Adrenal gland (tissue), 12 donors: Measurements from ENCODE around the gene VPS39. TPM values are rescaled to one million over a fixed set of nuclear protein-coding genes. Genes with fewer than 3 reads are reported as not detected.
A peak's percentile ranks its signal among the peaks of the same experiment; 100 is the strongest.

Experiments used
- DNase-seq, 7 donors: peaks; one replicate each; pipeline ENCODE4 v3.0.0-alpha.2; 2019 to 2020
- H3K27ac ChIP-seq, 5 donors: fragments of 200-600 bp; sonication (generic) in 4 of 5; 1 replicate in 3 of 5; 2 replicates in 2 of 5; pipeline versions ENCODE4 v1.5.1 to v1.8.0; 2016 to 2020; ENCODE audit warnings: mild to moderate bottlenecking in 1 of 5
- H3K27me3 ChIP-seq: fragments of 200-600 bp; 2 replicates; pipeline ENCODE4 v1.8.0; 2021
- H3K36me3 ChIP-seq, 2 donors: fragments of 200-600 bp; replicated peaks in 1 of 2; 1 replicate in 1 of 2; 2 replicates in 1 of 2; pipeline versions ENCODE4 v1.5.1 to v1.8.0; 2018 to 2022
- H3K4me1 ChIP-seq, 2 donors: fragments of 200-600 bp; replicated peaks in 1 of 2; 1 replicate in 1 of 2; 2 replicates in 1 of 2; pipeline versions ENCODE4 v1.5.1 to v1.8.0; 2018 to 2021
- H3K4me3 ChIP-seq, 4 donors: fragments of 200-600 bp; sonication (generic) in 3 of 4; one replicate each; pipeline ENCODE4 v1.5.1; 2016 to 2018
- H3K9me3 ChIP-seq, 3 donors: fragments of 200-600 bp; sonication (generic) in 1 of 3; replicated peaks in 1 of 3; 1 replicate in 2 of 3; 2 replicates in 1 of 3; pipeline versions ENCODE4 v1.5.1 to v1.8.0; 2016 to 2021
- POLR2A ChIP-seq, 2 donors: fragments of 450-650 bp; IDR thresholded peaks; one replicate each; pipeline ENCODE4 v1.6.1; 2017; ENCODE audit warnings: antibody characterized with exemption in 2 of 2, mild to moderate bottlenecking in 2 of 2, moderate library complexity in 1 of 2
- WGBS, 4 donors: extraction: QIAGEN DNeasy Blood & Tissue Kit in 2 of 4; methylation state at CpG; one replicate each; pipeline versions ENCODE4 v1.1.5 to v1.1.7; 2013 to 2017; 5-methylcytosine and 5-hydroxymethylcytosine counted together
- intact Hi-C, 2 donors: fragments of 100-400 bp; cut with DNase I; formaldehyde crosslinking; loops; one replicate each; pipeline versions ENCODE4 v1.14.1 to v1.15.0; 2022 to 2023
- polyA plus RNA-seq, 3 donors: library from polyadenylated mRNA; stranded (reverse); fragments of 200-250 nt in 2 of 3; fragments of 350-450 nt in 1 of 3; fragmentation: Illumina TruSeq in 1 of 3; extraction: RNeasy Lipid Tissue Mini Kit (QIAGEN cat#74804) in 1 of 3; gene quantifications; one replicate each; pipeline ENCODE4 v1.2.3, GENCODE V29; 2013 to 2014
- total RNA-seq, 9 donors: library from RNA; depleted of rRNA in 4 of 9; stranded (reverse); fragments of >200 nt in 4 of 9; fragments of 120-200 nt in 1 of 9; fragmentation: NEBNext Ultra II Directional in 1 of 9; extraction: Animal tissue kit (Norgen Biotek cat#: 25700) in 1 of 9; gene quantifications; one replicate each; pipeline versions ENCODE4 v1.1.0 to v1.2.4, GENCODE V29; 2013 to 2023
- TF ChIP-seq, protein P1 (sequence below), 6 experiments: fragments of 450-650 bp in 4 of 6; fragments of 200-600 bp in 2 of 6; sonication (generic) in 1 of 6; IDR thresholded peaks; 1 replicate in 5 of 6; 2 replicates in 1 of 6; pipeline versions ENCODE4 v1.5.1 to v1.8.0; 2016 to 2021; ENCODE audit warnings: antibody characterized with exemption in 6 of 6, mild to moderate bottlenecking in 2 of 6, moderate library complexity in 1 of 6
- donor health status: healthy with polysubstance abuse.
- donor health status: Bipolar disorder and iron deficiency.
- donor health status: DM: yes; HTN: yes; CAD: no.
- donor health status: DM: no; HTN: no; CAD: no.
- donor health status: DM: no; HTN: no; CAD: no.
- donor health status: DM: yes; HTN: yes; CAD: no.

Gene VPS39
- total and polyA plus RNA-seq, 12 donors: 42.4 to 159 (median 70.4) TPM

GRCh38 chr15:42133886-42134502 lies 74.1 kb downstream of the VPS39 start:
- Histone ChIP-seq H3K4me1 (no peaks in the 10 kb centered on the region), H3K27me3 (peaks cover 11% of the 10 kb centered on the region), H3K4me3 (no peak overlapping the region), H3K36me3 (no peaks in the 10 kb centered on the region), H3K9me3 (no peaks in the 10 kb centered on the region), H3K27ac (no peak overlapping the region)
- intact Hi-C loops: no loop called here
- WGBS, 4 donors: 62 to 75% (median 65%) methylated on average over 11 of the region's 11 CpGs
- DNase-seq: peak in 5 of 7 donors; percentile 51 to 60 (median 54)
- no peak for TF ChIP-seq POLR2A (IDR thresholded peaks at IDR 0.05)
- TF ChIP-seq, protein P1, sequence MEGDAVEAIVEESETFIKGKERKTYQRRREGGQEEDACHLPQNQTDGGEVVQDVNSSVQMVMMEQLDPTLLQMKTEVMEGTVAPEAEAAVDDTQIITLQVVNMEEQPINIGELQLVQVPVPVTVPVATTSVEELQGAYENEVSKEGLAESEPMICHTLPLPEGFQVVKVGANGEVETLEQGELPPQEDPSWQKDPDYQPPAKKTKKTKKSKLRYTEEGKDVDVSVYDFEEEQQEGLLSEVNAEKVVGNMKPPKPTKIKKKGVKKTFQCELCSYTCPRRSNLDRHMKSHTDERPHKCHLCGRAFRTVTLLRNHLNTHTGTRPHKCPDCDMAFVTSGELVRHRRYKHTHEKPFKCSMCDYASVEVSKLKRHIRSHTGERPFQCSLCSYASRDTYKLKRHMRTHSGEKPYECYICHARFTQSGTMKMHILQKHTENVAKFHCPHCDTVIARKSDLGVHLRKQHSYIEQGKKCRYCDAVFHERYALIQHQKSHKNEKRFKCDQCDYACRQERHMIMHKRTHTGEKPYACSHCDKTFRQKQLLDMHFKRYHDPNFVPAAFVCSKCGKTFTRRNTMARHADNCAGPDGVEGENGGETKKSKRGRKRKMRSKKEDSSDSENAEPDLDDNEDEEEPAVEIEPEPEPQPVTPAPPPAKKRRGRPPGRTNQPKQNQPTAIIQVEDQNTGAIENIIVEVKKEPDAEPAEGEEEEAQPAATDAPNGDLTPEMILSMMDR (IDR thresholded peaks at IDR 0.05): peak; percentile 28 to 56 (median 48)

GRCh38 chr15:42133356-42133755 lies 74.7 kb downstream of the VPS39 start:
- intact Hi-C loops: no loop called here
- 83 to 89% (median 87%) methylated on average over 4 of the region's 4 CpGs for WGBS, 4 donors
- no peak for TF ChIP-seq POLR2A (IDR thresholded peaks at IDR 0.05)
- TF ChIP-seq, protein P1 (IDR thresholded peaks at IDR 0.05): no peak

GRCh38 chr15:42131826-42132806 lies 76.0 kb downstream of the VPS39 start:
- H3K9me3 ChIP-seq: no peaks in the 10 kb centered on the region
- H3K36me3 ChIP-seq: no peaks in the 10 kb centered on the region
- WGBS, 4 donors: 77 to 87% (median 82%) methylated on average over 8 to 9 of the region's 9 CpGs
- TF ChIP-seq POLR2A (IDR thresholded peaks at IDR 0.05): no peak
- TF ChIP-seq, protein P1 (IDR thresholded peaks at IDR 0.05): no peak
- peaks cover 13% of the 10 kb centered on the region for H3K27me3 ChIP-seq
- H3K4me1 ChIP-seq: no peaks in the 10 kb centered on the region
- H3K4me3 ChIP-seq: no peak overlapping the region
- DNase-seq: peak in 1 of 7 donors; percentile 24
- no peak overlapping the region for H3K27ac ChIP-seq
- intact Hi-C loops: no loop called here

More at GRCh38 chr15:42133356-42133755, 74.7 kb downstream of the VPS39 start:
- H3K27ac ChIP-seq: no peak overlapping the region
- no peaks in the 10 kb centered on the region for H3K9me3 ChIP-seq
- no peaks in the 10 kb centered on the region for H3K4me1 ChIP-seq
- H3K27me3 ChIP-seq: peaks cover 13% of the 10 kb centered on the region
- no peaks in the 10 kb centered on the region for H3K36me3 ChIP-seq
- no peak overlapping the region for H3K4me3 ChIP-seq
- peak in 1 of 7 donors; percentile 10 for DNase-seq

DNA sequence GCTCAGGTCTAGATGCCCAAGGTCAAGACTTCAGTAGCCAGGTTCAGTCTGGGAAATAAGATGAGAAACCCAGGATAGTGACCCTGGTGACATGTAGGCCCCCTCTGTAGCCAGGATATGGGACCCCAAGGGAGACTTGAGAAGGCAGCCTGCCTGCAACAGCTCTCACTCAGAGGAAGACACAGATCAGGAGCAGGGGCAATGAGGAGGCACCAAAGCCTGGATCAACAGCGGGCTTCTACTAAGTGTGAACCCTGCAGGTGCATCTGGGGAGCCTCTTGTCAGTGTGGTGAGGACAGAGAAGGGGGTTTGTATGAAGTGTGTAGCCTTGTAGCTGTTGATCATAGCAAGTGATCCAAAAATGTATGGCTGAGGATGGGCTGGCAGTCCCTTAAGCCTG lies 77.1 kb downstream of the VPS39 start:
- no peak overlapping the region for H3K4me3 ChIP-seq
- no peak overlapping the region for H3K27ac ChIP-seq
- no peaks in the 10 kb centered on the region for H3K36me3 ChIP-seq
- H3K9me3 ChIP-seq: no peaks in the 10 kb centered on the region
- H3K27me3 ChIP-seq: peaks cover 13% of the 10 kb centered on the region
- no peaks in the 10 kb centered on the region for H3K4me1 ChIP-seq
- intact Hi-C loops: no loop called here
- 92 to 100% (median 98%) methylated on average over 1 of the region's 1 CpG for WGBS, 4 donors
- peak in 1 of 7 donors; percentile 7 for DNase-seq
- TF ChIP-seq, protein P1 (IDR thresholded peaks at IDR 0.05): no peak
- no peak for TF ChIP-seq POLR2A (IDR thresholded peaks at IDR 0.05)
